Fibroblast of pulmonary artery (primary cell): ENCODE results near the gene MAN2C1.

ENCODE experiments used
- DNase-seq: peaks from one replicate; pipeline ENCODE4 v3.0.0-alpha.2; 2010; ENCODE audit warnings: low read depth
- H3K4me3 ChIP-seq: replicated peaks from 2 replicates; pipeline ENCODE4 v1.5.1; 2011; ENCODE audit warnings: low read depth, mild to moderate bottlenecking, control low read depth, low read length, moderate library complexity
- CTCF ChIP-seq: IDR thresholded peaks from 2 replicates; pipeline ENCODE4 v1.5.1; 2011; ENCODE audit warnings: mild to moderate bottlenecking, control low read depth, low read length, inconsistent platforms; ENCODE audit errors: missing control alignments

The MAN2C1 gene

GRCh38 chr15:75357976-75358673 is 10.3 kb downstream of the MAN2C1 start:
- TF ChIP-seq CTCF, result no peak
- no peak for DNase-seq
- no peak overlapping the region for H3K4me3 ChIP-seq

GRCh38 chr15:75356517-75356916 is 11.9 kb downstream of the MAN2C1 start:
- DNase-seq, result no peak
- no peak overlapping the region for H3K4me3 ChIP-seq
- TF ChIP-seq CTCF, result no peak

- no peak for DNase-seq
- no peak for TF ChIP-seq CTCF
- H3K4me3 ChIP-seq, result no peak overlapping the region
These were observed 12.4 kb downstream of the MAN2C1 start for GRCh38 chr15:75356006-75356405.

- no peak overlapping the region for H3K4me3 ChIP-seq
- no peak for TF ChIP-seq CTCF
- no peak for DNase-seq
These were observed 13.0 kb downstream of the MAN2C1 start for GRCh38 chr15:75355369-75355768.

- no peak for DNase-seq
- no peak for TF ChIP-seq CTCF
- H3K4me3 ChIP-seq, result no peak overlapping the region
These were observed 14.0 kb downstream of the MAN2C1 start for GRCh38 chr15:75354454-75354853.

GRCh38 chr15:75353604-75354003 is 14.8 kb downstream of the MAN2C1 start:
- H3K4me3 ChIP-seq, result no peak overlapping the region
- no peak for TF ChIP-seq CTCF
- no peak for DNase-seq

GRCh38 chr15:75352186-75353080 is 16.0 kb downstream of the MAN2C1 start:
- no peak for TF ChIP-seq CTCF
- DNase-seq, result no peak
- H3K4me3 ChIP-seq, result no peak overlapping the region
